Activated CD4-positive, CD25-positive, alpha-beta regulatory T cell treated with anti-CD3 and anti-CD28 coated beads, Interleukin-2, amount 50 U/mL, for 16 hours (primary cell): ENCODE measurements around the gene DNAJC1.
"Not testable (repeated sequence)": the region's sequence is repeated elsewhere in the genome, so short reads cannot be mapped to it uniquely, and the experiment has no call there.

ENCODE experiments used
- DNase-seq: peaks from one replicate; pipeline ENCODE4 v3.0.0-alpha.2; 2020; ENCODE audit warnings: low read depth, low spot score

The DNAJC1 gene

DNA sequence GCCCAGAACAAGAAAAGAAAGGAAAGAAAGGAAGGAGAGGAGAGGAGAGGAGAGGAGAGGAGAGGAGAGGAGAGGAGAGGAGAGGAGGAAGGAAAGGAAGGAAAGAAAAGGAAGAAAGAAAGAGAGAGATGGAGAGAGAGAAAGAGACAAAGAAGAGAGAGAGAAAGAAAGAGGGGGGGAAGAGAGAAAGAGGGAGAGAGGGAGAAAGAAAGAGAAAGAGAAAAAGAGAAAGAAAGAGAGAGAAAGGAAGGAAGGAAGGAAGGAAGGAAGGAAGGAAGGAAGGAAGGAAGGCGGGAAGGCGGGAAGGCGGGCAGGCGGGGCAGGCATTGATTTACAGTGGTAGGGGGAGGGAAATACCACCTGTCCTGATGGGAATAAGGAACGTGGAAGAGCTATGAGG is 92.7 kb downstream of the DNAJC1 start:
- no peak for DNase-seq

DNA sequence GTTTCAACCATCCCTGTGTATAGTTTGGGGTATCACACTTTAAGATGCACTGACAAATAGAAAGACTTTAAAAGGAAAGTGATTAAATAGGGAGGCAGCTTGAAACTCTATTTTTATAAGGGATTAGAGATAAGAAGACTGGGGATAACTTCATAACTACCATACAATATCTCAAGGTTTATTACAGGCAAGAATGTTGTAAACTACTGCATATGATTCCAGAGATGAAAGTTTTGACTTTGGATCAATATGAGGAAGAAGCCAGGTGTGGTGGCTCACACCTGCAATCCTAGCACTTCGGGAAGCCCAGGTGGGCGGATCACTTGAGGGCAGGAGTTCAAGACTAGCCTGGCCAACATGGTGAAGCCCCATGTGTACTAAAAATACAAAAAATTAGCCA is 96.1 kb downstream of the DNAJC1 start:
- DNase-seq: no peak

DNA sequence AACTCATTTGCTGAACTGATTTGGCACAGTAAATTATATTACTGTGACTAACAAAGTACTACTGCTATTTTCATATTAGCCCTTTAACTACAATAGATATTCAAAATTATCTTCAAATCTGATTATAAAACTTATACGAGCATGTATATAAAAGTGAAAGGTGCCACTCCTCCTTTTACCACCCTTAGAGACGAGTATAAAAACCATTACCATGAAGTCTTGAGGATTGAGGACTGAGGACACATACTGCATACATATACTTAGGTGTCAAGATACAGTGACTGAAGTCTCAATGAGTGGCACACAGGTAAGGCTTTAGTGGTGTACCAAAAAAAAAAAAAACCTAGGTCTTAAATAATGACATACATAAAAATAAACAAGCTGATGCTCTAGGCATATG is 98.6 kb downstream of the DNAJC1 start:
- no peak for DNase-seq

DNA sequence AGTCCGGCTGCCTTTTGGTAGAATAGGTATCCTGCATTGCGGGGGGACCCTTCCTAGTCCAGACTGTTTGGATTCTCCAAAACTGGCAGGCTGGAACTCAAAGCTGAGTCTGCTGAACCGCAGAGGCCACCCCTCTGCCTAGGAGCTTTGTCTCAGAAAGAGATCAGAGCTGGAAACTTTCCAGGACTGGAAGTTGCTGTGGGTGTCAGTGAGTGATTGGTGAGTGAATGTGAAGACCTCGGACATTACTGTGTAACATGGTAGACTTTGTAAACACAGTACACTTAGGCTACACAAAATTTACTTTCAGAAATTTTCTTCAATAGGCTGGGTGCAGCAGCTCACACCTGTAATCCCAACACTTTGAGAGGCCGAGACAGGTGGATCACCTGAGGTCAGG is 103.8 kb downstream of the DNAJC1 start:
- no peak for DNase-seq

DNA sequence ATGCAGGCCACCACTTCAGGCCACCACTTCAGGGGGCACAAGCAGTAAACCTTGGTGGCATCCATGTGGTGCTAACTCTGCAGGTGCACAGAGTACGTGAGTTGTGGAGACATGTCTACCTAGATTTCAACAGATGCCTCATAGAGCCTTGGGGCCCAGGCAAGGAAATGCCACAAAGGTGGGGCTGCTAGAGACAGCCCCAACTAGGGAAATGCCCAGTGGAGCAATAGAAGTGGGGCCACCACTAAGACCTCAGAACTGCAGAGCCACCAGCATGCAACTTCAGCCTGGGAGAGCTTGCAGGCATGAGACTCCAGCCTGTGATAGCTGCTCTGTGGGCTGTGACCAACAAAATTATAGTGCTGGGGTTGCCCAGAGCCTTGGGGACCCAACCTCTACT is 107.6 kb downstream of the DNAJC1 start:
- DNase-seq: no peak

DNA sequence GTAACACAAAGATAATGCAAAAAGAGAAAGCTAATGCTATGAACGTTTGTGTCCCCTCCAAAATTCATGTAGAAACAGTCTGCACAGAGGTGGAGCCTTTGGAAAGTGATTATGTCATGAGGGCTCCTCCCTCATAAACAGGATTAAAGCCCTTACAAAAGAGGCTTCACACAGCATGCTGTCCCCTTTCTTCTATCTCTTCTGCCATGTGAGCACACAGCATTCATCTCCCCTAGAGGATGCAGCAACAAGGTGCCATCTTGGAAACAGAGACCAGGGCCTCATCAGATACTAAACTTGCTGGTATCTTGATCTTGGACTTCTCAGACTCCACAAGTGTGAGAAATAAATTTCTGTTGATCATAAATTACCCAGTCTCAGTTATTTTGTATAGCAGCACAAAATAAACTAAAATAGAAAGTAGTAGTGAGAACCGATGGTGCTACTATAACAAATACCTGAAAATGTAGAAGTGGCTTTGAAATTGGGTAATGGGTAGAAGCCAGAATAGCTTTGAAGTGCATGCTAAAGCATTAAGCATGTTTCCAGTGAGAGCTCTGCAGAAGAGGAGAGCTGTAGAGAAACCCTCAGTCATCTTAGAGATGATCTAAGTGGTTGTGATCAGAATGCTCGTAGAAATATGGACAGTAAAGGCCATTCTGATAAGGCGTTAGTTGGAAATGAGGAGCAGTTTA is 108.7 kb downstream of the DNAJC1 start:
- no peak for DNase-seq

DNA sequence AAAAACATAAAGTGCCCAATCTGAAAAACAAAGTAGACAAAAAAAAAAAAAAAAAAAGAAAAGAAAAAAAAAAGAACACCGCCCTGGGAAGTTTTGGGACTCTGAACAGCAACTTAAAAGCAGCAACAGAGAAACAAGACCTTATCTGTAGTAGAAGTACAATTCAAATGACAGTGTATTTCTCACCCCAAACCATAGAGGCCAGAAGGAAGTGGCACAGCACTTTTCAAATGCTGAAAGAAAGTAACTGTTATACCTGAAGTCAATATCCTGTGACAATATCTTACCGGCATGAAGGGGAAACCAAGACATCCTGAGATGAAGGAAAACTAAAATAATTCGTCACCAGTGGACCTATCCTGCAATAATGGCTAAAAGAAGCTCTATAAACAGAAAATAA is 112.1 kb downstream of the DNAJC1 start:
- DNase-seq: no peak

DNA sequence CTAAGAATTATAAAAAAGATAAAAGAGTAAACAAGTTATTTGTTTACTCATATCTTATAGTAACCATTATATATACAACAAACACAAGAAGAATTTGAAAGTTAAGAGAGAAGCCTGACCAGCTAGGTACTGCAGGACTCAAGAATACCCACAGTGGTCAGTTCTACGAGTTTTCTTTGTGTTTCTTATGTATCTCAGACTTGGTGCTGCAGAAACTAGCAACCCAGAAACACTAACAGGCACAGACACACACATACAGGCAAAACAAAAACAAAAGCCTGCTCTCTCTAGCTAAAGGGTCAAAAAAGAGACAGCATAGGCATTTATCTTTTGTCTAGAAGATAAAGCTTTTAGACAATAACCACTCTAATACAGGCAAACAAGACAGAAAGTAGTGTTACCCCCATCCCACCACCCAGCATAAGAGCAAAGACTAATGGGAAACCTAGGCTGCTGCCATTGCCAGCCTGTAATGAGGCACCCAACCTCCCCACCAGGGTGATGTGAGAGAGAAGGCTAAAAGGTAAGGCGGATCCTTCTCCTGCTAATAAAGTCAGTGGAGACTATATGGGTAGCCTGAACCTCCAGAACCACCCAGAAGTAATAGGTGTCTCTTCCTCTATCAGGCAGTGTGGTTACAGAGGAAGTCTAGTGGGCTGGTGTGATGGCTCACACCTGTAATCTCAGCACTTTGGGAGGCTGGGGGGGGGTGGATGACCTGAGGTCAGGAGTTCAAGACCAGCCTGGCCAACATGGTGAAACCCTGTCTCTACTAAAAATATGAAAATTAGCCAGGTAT is 113.9 kb downstream of the DNAJC1 start:
- DNase-seq: no peak

DNA sequence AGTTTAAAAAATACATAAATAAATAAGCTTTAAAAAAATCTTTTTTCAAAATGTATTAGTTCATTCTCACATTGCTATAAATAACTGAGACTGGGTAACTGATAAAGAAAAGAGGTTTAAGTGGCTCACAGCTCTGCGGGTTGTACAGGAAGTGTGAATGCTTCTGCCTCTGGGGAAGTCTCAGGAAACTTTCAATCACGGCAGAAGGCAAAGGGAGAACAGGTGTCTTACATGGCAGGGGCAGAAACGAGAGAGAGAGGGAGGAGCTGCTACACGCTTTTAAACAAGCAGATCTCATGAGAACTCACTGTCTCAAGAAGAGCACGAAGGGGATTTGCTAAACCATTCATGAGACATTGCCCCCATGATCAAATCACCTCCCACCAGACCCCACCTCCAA is 114.6 kb downstream of the DNAJC1 start:
- no peak for DNase-seq

DNA sequence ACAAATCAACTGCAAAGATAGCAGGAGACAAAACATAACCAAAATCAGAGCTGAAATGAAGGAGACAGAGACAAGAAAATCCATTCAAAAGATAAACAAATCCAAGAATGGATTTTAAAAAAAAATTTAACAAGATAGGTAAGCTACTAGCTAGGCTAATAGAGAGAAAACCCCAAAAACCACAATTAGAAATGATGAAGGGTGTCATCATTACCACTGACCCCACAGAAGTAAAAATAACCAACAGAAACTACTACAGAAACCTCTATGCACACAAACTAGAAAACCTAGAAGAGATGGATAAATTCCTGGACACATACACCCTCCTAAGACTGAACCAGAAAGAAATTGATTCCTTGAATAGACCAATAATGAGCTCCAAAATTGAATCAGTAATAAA is 117.6 kb downstream of the DNAJC1 start:
- DNase-seq: no peak

DNA sequence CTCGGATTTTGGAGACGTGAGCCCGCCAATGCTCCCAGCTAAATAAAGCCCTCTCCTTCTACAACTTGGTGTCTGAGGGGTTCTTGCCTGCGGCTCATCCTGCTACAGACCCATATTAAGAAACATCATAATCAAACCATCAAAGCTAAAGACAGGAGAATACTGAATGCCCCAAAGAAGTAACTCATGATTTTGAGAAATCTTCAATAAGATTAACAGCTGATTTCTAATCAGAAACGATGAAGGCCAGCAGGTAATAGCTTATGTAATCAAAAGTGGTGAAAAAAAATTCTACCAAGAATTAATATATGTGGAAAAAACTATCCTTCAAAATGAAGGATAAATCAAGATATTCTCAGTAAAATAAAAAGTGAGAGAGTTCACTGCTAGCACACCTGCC is 130.3 kb downstream of the DNAJC1 start:
- no peak for DNase-seq

DNA sequence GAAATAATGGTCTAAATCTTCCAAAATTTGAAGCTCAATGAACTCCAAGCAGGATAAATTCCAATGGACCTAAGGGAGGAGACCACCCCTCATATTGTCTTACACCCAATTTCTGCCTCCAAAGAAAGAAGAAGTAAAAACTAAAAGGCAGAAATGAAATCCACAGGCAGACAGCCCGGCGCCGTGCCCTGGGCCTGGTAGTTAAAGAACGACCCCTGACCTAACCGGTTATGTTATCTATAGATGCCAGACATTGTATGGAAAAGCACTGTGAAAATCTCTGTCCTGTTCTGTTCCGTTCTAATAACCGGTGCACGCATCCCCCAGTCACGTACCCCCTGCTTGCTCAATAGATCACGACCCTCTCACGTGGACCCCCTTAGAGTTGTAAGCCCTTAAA is 130.8 kb downstream of the DNAJC1 start:
- DNase-seq: not testable (repeated sequence)

DNA sequence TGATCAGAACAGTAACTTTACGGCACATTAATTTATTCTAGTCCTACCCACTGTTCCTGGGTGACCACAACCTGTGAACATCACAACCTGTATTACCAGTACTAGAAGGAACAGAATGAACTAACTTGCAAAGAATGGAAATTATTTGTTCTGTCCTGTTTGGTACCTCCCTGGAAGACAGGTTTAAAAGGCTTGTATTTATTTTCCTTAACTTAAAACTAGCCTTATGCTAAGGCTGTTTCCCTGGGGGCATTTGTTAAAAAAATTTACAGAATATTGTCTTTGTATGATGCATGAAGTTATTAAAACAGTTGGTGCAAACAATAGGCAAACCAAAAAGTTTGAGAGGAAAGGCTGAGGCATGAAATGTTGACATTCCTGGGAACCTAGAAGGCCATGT is 132.7 kb downstream of the DNAJC1 start:
- no peak for DNase-seq

DNA sequence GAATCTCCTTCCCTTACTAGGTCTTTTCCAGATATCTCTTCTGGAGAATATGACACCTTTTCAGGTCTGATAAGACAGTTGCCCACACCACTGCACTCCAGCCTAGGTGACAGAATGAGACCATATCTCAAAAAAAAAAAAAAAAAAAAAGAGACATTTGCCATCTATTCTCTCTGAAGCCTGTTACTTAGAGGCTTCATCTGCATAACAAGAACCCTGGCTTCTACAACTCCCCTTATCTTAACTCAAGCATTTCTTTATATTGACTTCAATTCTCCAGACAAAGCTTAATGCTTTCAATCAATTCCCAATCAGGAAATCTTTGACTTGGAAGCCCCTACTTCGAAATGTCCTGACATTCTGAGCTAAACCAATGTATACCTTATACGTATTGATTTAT is 134.4 kb downstream of the DNAJC1 start:
- not testable (repeated sequence) for DNase-seq

DNA sequence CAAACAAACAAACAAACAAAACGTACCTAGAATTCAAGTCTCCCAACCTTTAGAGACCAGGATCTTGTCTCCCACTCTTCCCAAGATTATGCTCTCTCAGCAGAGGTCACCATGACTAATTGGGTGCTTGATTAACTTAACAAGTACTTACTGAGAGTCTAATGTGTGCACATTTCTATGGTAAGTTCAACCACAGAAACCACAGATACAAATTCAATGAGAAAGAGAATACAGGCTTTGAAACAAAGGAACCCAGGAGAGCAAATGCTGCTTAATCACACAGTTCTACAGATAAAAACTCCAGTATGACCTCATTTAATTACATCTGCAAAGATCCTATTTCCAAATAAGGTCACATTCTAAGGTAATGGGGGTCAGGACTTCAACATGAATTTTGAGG is 142.8 kb downstream of the DNAJC1 start:
- DNase-seq: no peak

DNA sequence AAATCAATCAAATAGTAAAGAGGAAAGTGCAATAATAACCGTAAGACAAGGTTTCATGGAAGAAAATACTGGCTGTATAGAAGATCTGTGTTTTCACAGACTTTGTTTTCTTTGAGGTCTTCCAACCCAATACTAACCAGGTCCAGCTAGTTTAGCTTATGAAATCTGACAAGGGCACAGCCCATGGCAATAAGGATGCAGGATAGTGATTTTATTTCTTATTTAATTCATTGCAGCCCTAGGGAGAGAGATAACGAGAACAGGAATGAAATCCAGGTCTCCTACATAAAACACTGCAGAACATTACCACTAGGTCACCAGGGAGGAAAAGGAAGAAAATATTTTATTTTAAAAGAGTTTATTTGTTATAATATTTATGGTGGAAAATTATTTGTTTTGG is 145.1 kb downstream of the DNAJC1 start:
- no peak for DNase-seq

DNA sequence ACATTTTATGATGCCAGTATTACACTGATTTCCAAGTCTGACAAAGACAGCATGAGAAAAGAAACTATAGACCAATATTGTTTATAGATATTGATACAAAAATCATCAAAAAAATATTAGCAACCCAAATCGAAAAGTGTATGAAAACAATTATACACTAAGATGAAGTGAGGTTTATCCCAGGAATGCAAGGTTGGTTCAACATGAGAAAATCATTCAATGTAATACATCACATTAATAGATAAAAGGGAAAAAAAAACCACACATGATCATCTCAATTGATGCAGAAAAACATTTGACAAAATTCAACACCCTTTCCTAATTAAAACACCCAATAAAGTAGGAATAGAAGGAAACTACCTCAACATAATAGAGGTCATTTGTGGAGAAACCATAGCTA is 153.9 kb downstream of the DNAJC1 start:
- no peak for DNase-seq

DNA sequence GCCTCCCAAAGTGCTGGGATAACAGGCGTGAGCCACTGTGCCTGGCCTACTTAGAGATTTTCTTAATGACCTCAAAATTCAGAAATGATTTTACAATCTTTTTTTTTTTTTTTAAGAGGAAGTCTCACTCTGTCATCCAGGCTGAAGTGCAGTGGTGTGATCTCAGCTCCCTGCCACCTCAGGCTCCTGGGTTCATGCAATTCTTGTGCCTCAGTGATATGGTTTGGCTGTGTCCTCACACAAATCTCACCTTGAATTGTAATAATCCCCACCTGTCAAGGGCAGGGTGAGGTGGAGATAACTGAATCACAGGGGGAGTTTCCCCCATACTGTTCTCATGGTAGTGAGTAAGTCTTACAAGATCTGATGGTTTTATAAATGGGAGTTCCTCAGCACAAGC is 159.9 kb downstream of the DNAJC1 start:
- no peak for DNase-seq

DNA sequence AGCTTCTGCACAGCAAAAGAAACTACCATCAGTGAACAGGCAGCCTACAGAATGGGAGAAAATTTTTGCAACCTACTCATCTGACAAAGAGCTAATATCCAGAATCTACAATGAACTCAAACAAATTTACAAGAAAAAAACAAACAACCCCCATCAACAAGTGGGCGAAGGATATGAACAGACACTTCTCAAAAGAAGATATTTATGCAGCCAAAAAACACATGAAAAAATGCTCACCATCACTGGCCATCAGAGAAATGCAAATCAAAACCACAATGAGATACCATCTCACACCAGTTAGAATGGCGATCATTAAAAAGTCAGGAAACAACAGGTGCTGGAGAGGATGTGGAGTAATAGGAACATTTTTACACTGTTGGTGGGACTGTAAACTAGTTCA is 162.3 kb downstream of the DNAJC1 start:
- DNase-seq: not testable (repeated sequence)

DNA sequence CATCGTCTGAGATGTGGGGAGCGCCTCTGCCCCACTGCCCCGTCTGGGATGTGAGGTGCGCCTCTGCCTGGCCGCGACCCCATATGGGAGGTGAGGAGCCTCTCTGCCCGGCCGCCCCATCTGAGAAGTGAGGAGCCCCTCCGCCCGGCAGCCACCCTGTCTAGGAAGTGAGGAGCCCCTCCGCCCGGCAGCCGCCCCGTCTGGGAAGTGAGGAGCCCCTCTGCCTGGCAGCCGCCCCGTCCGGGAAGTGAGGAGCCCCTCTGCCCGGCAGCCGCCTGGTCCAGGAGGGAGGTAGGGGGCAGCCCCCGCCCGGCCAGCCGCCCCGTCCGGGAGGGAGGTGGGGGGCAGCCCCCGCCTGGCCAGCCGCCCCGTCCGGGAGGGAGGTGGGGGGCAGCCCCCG is 166.0 kb downstream of the DNAJC1 start:
- DNase-seq: not testable (repeated sequence)

DNA sequence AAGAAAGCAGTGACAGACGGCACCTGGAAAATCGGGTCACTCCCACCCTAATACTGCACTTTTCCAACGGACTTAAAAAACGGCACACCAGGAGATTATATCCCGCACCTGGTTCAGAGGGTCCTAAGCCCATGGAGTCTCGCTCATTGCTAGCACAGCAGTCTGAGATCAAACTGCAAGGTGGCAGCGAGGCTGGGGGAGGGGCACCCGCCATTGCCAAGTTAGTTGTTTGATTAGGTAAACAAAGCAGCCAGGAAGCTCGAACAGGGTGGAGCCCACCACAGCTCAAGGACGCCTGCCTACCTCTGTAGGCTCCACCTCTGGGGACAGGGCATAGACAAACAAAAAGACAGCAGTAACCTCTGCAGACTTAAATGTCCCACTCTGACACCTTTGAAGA is 169.0 kb downstream of the DNAJC1 start:
- not testable (repeated sequence) for DNase-seq

DNA sequence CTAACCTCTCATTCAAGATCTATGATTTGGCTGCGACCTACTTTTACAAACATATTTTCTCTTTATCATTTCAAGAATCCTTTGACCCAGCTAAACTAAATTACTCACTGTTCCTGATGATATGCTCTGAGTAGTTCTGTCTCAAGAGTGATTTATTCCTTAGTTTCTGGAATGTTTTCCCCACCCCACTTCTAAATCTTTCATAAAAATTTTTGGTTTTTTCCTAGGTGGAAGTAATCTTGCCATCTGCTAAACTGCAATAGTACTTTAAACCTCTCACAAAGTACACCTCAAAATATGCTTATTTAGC is 170.8 kb downstream of the DNAJC1 start:
- no peak for DNase-seq

DNA sequence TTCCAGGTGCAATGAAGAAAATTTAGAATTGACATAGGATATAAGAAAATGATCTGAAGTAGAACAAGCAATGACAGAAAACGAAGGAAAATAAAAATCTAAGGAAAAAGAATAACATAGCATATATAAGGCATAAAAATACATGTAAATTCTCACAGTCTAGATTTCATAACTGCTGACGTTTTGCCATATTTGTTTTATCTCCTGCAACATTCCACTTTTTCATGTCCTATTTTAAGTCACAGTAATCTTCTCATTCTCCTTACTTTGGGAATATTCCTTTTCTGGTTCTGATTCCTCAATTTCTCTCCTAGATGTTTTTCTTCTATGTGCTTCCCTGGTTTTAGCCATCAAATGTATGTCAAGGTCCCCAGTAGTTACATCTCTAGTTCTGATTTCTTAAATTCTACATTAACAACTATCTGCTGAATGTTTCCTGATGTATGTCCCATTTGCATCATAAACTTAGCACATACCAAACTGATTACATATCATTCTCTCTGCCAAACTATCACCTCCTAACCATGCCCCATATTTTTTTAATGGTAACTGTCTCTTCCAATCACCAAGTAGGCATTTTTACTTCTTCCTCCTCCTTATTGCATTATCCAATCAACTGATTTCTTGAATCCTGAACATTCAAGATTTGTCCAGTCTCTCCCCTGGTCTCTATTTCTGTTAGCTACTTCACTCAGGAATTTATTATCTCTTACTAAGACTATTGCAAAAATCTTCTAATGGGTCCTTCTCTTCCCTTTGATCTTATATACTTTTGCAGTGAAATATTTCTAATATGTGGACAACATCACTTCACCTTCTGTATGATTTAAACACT is 171.3 kb downstream of the DNAJC1 start:
- DNase-seq: no peak
